Smooth muscle cell (in vitro differentiated cells): ENCODE measurements around the gene TUBGCP3. TPM values are rescaled to one million over a fixed set of nuclear protein-coding genes. Genes with fewer than 3 reads are reported as not detected.

Experiments
- DNase-seq: peaks from one replicate; lab custom pipeline; 2025; ENCODE audit not compliant: unreplicated experiment; lab: John Stamatoyannopoulos, UW
- H2AFZ ChIP-seq: fragments of 200-600 bp; sonication (generic); 2 replicates; pipeline ENCODE4 v1.6.0; 2016; ENCODE audit warnings: antibody characterized with exemption, low read depth, mild to moderate bottlenecking
- H3F3A ChIP-seq: fragments of 200-600 bp; sonication (generic); 2 replicates; pipeline ENCODE4 v1.6.0; 2017; ENCODE audit warnings: antibody characterized with exemption, low read depth
- H3K27ac ChIP-seq: fragments of 200-600 bp; sonication (generic); 2 replicates; pipeline ENCODE4 v1.5.1; 2016; ENCODE audit warnings: low read depth, mild to moderate bottlenecking
- H3K27me3 ChIP-seq: fragments of 200-600 bp; sonication (generic); 2 replicates; pipeline ENCODE4 v1.6.1; 2016; ENCODE audit warnings: low read depth, mild to moderate bottlenecking
- H3K36me3 ChIP-seq: fragments of 200-600 bp; sonication (generic); 2 replicates; pipeline ENCODE4 v1.5.1; 2016; ENCODE audit warnings: low read depth
- H3K4me1 ChIP-seq: fragments of 200-600 bp; sonication (generic); 2 replicates; pipeline ENCODE4 v1.5.1; 2016; ENCODE audit warnings: low read depth
- H3K4me2 ChIP-seq: fragments of 200-600 bp; sonication (generic); 2 replicates; pipeline ENCODE4 v1.6.0; 2016; ENCODE audit warnings: mild to moderate bottlenecking
- H3K4me3 ChIP-seq: fragments of 200-600 bp; sonication (generic); 2 replicates; pipeline ENCODE4 v1.5.1; 2016; ENCODE audit warnings: mild to moderate bottlenecking
- H3K79me2 ChIP-seq: fragments of 200-600 bp; sonication (generic); 2 replicates; pipeline ENCODE4 v1.6.0; 2016; ENCODE audit warnings: low read depth, mild to moderate bottlenecking
- H3K9ac ChIP-seq: fragments of 200-600 bp; sonication (generic); 2 replicates; pipeline ENCODE4 v1.6.0; 2016; ENCODE audit warnings: low read depth
- H3K9me3 ChIP-seq: fragments of 200-600 bp; sonication (generic); replicated peaks from 2 replicates; pipeline ENCODE4 v1.5.1; 2016; ENCODE audit warnings: low read depth
- H4K20me1 ChIP-seq: fragments of 200-600 bp; sonication (generic); 2 replicates; pipeline ENCODE4 v1.6.0; 2016; ENCODE audit warnings: low read depth
- WGBS: methylation state at CpG from one replicate; pipeline ENCODE4 v1.1.7; 2016; ENCODE audit warnings: low lambda C conversion rate; 5-methylcytosine and 5-hydroxymethylcytosine counted together
- polyA plus RNA-seq: library from polyadenylated mRNA; unstranded; fragments of >200 nt; fragmentation: Nextera tagmentation; extraction: Ambion mirVana; gene quantifications from 2 replicates; pipeline ENCODE4 v1.2.1, GENCODE V29; 2016
- total RNA-seq: library from RNA; depleted of rRNA; stranded (reverse); fragments of >200 nt; gene quantifications from 2 replicates; pipeline ENCODE4 v1.2.3, GENCODE V29; 2014
- TF ChIP-seq, protein P1 (sequence below): fragments of 200-600 bp; sonication (generic); IDR thresholded peaks from 2 replicates; pipeline ENCODE4 v1.5.1; 2017; ENCODE audit warnings: borderline replicate concordance, mild to moderate bottlenecking, antibody characterized with exemption; ENCODE audit not compliant: insufficient read depth, poor library complexity, severe bottlenecking

TUBGCP3 gene
- total and polyA plus RNA-seq, 2 experiments from 2014 or later = 9.4 to 12.4 TPM

DNA sequence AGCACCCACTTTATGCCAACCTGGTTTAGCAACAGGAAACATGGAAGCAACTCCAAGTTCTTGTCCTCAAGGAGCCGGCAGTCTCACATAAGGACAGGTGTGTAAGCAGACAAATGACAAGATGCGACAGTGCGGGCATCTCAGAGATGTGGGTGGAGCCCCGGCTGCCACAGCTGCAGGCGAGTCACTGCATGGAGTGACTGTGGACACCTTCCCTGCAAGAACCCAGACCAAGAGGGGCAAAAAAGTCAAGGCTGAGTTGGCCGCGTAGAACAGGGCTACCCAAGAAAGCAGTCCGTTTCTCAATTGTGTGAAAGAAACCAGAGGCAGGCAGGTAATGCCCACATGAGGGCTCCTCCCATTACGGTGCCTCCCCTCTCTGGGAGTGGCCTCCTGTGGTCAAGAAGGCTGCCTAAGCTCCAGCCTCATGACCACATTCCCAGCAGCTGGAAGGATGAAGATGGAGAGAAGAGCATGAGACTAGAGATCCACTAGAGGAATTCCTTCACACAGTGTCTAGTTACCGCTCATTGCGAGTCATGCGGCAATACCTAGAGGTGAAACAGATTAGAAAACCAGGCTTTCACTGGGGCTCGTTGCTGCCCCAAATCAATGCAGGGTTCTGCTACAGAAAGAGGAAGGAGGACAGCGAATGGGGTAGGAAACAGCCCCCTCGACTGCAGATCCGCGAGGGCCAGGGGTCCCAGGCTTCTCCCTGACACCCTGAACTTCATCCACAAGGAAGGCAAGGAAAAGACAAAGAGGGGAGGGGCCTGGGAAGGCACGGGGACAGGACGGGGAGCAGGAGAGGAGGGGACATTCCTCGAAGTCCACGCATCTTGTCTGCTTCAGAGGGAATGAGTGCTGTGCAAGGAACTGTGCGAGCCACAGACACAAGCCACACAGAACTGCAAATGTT lies 131.6 kb downstream of the TUBGCP3 start:
- Histone ChIP-seq H4K20me1 (no peaks in the 10 kb centered on the region), H3K36me3 (no peaks in the 10 kb centered on the region), H3K9ac (no peak overlapping the region), H3K4me2 (no peak overlapping the region), H3K27ac (no peak overlapping the region), H2AFZ (no peak overlapping the region), H3K4me1 (no peaks in the 10 kb centered on the region), H3F3A (no peaks in the 10 kb centered on the region), H3K27me3 (no peaks in the 10 kb centered on the region), H3K79me2 (no peaks in the 10 kb centered on the region), H3K4me3 (no peak overlapping the region), H3K9me3 (no peaks in the 10 kb centered on the region)
- DNase-seq = no peak
- WGBS = 83% methylated on average over 22 of the region's 22 CpGs
- TF ChIP-seq, protein P1, sequence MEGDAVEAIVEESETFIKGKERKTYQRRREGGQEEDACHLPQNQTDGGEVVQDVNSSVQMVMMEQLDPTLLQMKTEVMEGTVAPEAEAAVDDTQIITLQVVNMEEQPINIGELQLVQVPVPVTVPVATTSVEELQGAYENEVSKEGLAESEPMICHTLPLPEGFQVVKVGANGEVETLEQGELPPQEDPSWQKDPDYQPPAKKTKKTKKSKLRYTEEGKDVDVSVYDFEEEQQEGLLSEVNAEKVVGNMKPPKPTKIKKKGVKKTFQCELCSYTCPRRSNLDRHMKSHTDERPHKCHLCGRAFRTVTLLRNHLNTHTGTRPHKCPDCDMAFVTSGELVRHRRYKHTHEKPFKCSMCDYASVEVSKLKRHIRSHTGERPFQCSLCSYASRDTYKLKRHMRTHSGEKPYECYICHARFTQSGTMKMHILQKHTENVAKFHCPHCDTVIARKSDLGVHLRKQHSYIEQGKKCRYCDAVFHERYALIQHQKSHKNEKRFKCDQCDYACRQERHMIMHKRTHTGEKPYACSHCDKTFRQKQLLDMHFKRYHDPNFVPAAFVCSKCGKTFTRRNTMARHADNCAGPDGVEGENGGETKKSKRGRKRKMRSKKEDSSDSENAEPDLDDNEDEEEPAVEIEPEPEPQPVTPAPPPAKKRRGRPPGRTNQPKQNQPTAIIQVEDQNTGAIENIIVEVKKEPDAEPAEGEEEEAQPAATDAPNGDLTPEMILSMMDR = no peak

DNA sequence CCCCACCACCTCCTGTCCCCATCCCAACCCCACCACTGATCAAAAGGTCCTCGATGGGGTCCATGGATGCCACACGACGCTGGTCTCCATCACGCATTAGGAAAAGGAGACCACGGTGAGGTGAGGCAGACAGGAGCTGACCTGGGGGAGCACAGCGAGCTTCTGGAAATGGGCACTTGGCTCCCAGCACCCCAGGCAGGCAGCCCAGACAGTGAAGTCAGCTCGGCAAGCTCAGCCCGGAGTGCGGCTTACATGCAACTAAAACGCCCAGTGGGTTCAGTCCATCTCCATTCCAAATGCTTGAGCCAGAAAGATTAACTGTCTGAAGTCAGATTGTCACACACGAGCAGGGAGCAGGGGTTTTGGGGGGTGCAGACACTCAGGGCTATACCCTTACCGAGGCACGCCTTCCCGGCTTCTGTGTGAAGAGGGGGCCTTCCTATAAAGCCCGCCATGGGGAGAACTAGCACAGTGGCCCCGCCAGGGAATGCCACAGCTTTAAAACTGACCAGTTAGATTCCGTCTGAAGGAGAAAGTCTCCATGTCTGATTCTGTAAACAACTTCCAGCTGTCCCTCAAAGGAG lies 132.4 kb downstream of the TUBGCP3 start:
- H3F3A ChIP-seq = no peaks in the 10 kb centered on the region
- no peaks in the 10 kb centered on the region for H3K4me1 ChIP-seq
- H3K27me3 ChIP-seq = no peaks in the 10 kb centered on the region
- H3K4me2 ChIP-seq = no peak overlapping the region
- H3K9ac ChIP-seq = no peak overlapping the region
- H3K79me2 ChIP-seq = no peaks in the 10 kb centered on the region
- H2AFZ ChIP-seq = no peak overlapping the region
- H3K36me3 ChIP-seq = no peaks in the 10 kb centered on the region
- 89% methylated on average over 17 of the region's 17 CpGs for WGBS
- no peak overlapping the region for H3K27ac ChIP-seq
- no peaks in the 10 kb centered on the region for H3K9me3 ChIP-seq
- no peak overlapping the region for H3K4me3 ChIP-seq
- TF ChIP-seq, protein P1 = no peak
- H4K20me1 ChIP-seq = no peaks in the 10 kb centered on the region
- DNase-seq = no peak

DNA sequence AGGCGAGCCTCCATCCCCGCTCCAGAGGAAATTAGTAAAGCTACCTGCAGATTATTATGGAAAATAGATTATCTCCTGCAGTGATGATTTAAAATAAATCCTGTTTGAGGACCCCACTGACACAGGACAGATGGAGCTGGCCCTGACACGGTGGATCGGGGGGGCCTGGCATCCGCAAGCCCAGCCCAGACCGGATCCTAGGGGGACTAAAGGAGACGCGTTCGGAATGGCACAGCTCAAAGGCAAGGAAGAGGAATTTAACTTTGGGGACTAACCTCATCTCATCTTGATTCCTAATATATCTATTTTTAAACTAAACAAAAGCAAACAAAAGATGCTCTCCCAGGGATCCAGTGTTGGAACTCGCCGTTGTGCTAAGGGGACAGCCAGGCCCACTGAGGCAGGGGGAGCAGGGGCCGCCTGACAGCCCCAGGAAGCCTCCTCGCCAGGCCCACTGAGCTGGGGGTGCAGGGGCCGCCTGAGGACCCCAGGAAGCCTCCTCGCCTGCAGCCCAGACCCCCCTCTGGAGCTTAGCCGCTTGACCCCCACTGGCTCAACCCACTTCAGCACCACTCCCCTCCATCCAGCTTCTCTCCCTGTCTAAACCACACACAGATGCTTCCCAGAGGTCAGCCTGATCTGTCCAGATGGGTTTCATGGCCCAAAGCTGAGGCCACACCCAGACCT lies 133.2 kb downstream of the TUBGCP3 start:
- H3K9me3 ChIP-seq = no peaks in the 10 kb centered on the region
- H3K9ac ChIP-seq = no peak overlapping the region
- WGBS = 87% methylated on average over 16 of the region's 16 CpGs
- TF ChIP-seq, protein P1 = no peak
- no peaks in the 10 kb centered on the region for H3K36me3 ChIP-seq
- no peak overlapping the region for H2AFZ ChIP-seq
- no peak overlapping the region for H3K4me3 ChIP-seq
- H3K27ac ChIP-seq = no peak overlapping the region
- H4K20me1 ChIP-seq = no peaks in the 10 kb centered on the region
- no peaks in the 10 kb centered on the region for H3F3A ChIP-seq
- H3K79me2 ChIP-seq = no peaks in the 10 kb centered on the region
- H3K27me3 ChIP-seq = no peaks in the 10 kb centered on the region
- H3K4me1 ChIP-seq = no peaks in the 10 kb centered on the region
- H3K4me2 ChIP-seq = no peak overlapping the region
- DNase-seq = no peak
